GM04504 (cell line): ENCODE measurements around the gene UFSP2.

Experiments used
- DNase-seq: peaks from one replicate; pipeline ENCODE4 v3.0.0-alpha.2; 2012; ENCODE audit warnings: low read depth

UFSP2 gene

GRCh38 chr4:185426960-185427688 is 1.4 kb upstream of the UFSP2 start:
- no peak for DNase-seq

DNA sequence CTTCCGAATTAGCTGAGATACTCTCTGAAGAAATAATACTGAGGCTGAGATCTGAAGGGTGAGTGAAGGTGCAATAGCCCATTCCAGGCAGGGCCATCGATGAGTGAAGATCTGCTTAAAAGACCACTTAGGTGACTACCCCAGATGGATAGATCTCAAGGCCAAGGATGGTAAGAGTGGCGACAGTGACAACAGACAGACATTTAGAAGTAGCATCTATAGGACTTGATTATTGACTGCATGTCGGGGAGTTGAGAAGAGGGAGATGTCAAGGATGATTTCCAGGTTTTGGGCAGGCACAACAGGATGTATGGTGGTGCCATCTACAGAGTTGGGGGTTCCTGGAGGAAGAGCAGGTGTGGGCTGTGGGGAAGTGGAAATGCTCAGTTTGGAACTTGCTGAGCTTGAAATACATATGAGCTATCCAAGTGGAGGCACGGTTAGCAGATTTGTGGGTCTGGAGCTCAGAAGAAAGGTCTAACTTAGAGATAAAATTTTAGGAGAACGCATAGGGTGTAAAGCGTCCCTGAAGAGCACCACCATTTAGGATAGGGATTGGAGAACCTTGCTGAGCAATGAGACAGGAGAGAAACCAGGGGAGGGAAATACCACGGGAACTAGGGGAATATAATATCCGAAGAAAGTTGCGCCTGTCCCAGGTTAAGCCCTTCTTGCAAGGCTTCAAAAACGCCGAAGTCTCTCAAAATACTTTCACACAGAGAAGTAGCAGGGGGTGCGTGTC is 688 bp downstream of the UFSP2 start:
- DNase-seq: no peak

- DNase-seq: peak; percentile 32
Observed at GRCh38 chr4:185421366-185422124, 4.2 kb downstream of the UFSP2 start.

DNA sequence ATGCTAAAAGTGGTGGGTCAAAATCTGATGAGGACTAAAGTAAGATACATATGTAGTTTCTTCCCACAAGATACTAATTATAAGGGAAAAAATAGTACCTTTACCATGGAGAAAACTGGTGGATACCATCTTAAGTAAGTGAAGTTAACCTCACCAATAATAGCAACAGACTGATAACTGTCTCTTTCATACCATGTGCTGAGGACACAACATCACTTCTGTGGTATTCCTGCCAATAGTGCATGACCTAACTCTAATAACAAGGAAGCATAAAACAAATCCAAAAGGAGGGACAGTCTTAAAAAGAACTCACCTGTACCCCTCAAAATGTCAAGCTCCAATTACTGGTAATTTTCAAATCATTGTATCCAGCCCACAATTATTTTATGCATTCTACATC is 8.8 kb downstream of the UFSP2 start:
- DNase-seq: no peak

DNA sequence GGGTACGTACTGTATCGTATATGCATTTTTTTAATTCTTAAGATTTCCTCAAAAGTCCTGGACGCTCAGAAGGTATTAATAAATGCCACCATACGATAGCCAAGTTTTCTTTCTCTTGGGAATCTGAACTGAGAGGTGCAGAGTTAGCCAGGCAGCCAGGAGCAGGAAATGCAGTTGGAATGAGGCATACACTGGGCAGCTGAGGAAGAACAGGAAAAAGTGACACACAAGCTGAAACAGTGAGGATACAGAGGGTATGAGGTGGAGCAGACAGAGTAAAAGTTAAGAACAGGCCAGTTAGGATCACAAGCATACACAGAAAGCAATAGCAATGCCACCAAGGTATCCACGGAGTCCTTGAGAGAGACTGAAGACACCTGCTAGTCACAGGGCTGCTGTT is 13.4 kb downstream of the UFSP2 start:
- no peak for DNase-seq

GRCh38 chr4:185411849-185412248 is 13.9 kb downstream of the UFSP2 start:
- no peak for DNase-seq

- no peak for DNase-seq
Observed at GRCh38 chr4:185408432-185408831, 17.3 kb downstream of the UFSP2 start.

- DNase-seq: no peak
Observed at GRCh38 chr4:185405296-185405999, 20.3 kb downstream of the UFSP2 start.

- no peak for DNase-seq
Observed at GRCh38 chr4:185404031-185404430, 21.7 kb downstream of the UFSP2 start.

DNA sequence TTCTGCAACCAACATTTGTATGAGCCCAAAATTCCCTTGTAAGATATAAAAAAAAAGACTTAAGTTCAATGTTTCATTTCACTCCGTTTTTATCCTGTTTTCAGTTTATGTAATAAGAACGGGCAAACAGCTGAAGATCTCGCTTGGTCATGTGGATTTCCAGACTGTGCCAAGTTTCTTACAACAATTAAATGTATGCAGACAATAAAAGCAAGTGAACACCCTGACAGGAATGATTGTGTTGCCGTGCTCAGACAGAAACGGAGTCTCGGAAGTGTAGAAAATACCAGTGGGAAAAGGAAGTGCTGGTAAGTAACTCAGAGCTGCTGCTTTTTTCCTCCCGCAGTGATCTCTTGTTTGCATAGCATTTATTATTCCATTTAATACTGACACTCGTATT is 26.3 kb downstream of the UFSP2 start:
- no peak for DNase-seq

DNA sequence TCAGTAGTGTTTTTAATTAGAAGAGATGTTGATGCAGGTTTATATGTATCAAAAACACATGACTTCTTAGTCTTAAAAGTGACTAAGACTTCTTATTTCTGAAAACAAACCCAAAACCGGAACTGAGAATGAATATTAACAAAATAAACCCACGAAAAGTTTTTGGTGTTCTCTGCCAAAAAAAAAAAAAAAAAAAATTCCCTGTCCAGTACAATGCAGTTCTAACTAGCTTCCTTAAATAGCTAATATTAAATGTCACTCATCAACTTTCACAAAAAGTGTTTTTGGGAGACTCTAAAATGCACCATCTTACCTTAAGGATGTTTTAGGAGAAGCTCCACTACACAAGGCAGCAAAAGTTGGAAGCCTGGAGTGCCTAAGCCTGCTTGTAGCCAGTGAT is 27.1 kb downstream of the UFSP2 start:
- no peak for DNase-seq

DNA sequence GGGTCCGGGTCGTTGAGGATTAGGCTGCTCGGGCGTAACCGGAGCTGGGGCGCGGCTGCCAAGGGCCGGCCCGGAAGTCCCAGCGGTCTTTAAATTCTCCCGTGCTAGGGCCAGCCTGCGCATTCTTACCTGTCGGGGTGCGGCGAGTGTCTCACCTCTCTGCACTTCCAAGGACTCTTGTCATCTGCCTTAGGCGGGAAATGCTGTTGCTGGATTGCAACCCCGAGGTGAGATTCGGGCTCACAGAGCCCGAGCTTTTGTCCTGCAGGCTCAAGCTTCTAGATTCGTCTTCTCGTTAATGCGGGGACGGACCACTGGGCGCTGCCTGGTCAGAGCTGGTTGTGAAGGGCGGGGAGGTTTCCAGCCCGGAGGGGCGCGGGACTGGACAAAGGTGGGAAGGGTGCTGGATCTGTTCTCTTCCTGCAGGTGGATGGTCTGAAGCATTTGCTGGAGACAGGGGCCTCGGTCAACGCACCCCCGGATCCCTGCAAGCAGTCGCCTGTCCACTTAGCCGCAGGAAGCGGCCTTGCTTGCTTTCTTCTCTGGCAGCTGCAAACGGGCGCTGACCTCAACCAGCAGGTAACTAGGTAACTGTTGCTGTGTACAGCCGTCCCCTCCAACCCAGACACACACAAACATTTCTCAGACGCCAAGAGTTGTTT is 28.9 kb downstream of the UFSP2 start, which contains the start of gene ANKRD37:
Gene ANKRD37 (plus strand): TSS at position 118 of the 662 bp plus-strand sequence. CDS start 83 bp downstream, at position 201.
- DNase-seq: no peak

- DNase-seq: peak; percentile 94
Observed at GRCh38 chr4:185395956-185396723, 29.6 kb downstream of the UFSP2 start.

DNA sequence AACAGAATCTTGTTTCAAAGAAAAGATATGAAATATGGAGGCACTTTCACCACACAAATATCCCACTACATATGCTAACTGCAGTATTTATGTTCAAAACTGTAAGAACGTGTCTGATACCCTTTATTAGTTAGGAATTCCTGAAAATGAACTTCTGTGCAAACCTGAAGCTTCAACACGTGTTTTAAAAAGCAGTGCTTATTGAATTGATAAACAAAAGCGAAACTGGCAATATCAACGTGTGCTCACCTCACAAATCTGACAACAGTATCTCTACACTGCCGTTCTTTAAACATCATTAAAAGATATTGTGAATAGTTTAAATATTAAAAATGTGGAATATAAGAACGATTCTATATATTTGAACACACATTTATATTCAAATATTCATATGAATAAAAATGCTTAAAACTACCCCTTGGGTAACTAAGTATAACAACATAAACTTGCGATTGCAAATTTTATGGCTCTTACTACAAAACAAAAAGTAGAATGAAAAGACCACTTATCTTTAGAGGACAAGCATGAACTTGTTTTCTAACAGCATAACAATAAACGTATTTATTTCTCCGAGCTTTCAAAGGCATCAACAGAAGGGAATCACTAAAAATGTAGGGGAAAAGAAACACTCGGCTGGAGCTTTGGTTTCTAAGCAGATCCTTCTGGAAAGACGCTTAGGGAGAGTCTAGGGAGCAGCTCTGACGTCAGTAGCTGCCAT is 30.4 kb downstream of the UFSP2 start, which contains the start of gene LRP2BP:
Gene LRP2BP (minus strand): TSS at position 687 of the 718 bp plus-strand sequence. CDS start 17,738 bp downstream, outside the sequence.
- no peak for DNase-seq

GRCh38 chr4:185394568-185395237 is 31.1 kb downstream of the UFSP2 start:
- DNase-seq: no peak

GRCh38 chr4:185392156-185392555 is 33.6 kb downstream of the UFSP2 start:
- DNase-seq: no peak

- DNase-seq: no peak
Observed at GRCh38 chr4:185390941-185391340, 34.8 kb downstream of the UFSP2 start.

- DNase-seq: no peak
Observed at GRCh38 chr4:185387957-185388356, 37.8 kb downstream of the UFSP2 start.

DNA sequence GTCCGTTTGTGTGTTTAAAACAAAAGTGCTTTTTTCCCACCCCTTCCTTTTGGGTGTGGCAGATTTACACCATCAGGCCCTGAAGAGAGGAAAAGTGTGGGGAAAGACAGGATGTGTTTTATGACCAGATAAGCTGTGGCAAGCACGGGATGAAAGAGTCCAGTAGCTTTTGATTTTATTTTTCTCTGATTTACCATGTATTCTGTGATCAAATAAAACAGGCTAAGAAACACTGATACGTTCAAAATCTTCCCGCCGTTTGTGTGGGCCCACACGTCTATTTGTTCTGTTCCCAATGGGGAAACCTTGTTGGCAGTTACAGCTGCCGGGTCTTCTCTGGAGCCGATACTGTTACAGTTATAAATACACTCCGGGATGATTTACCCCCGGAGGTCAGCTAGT is 40.8 kb downstream of the UFSP2 start:
- DNase-seq: peak; percentile 18
